PC-3 (cell line): ENCODE measurements around the gene SLC16A11. TPM values are rescaled to one million over a fixed set of nuclear protein-coding genes. Genes with fewer than 3 reads are reported as not detected.

Experiments used
- ATAC-seq: fragments of 200-7000 bp; cut with Tn5 transposase; 2 replicates; pipeline ENCODE4 v1.9.1; 2020; ENCODE audit warnings: mild to moderate bottlenecking, moderate library complexity
- BruUV-seq: library from RNA; stranded (reverse); fragments of 400-500 nt; replicated peaks from 2 replicates; lab custom pipeline; 2021; lab: Mats Ljungman, UMichigan
- CTCF ChIA-PET: fragments of 300-600 bp; sonication (Branson Sonifier 250); formaldehyde crosslinking; loops from one replicate; lab custom pipeline; 2022; ENCODE audit warnings: antibody characterized with exemption; lab: Charles Lee
- POLR2A ChIA-PET: fragments of 300-600 bp; sonication (Branson Sonifier 250); formaldehyde crosslinking; loops from one replicate; lab custom pipeline; 2022; ENCODE audit warnings: antibody characterized with exemption; ENCODE audit not compliant: unreplicated experiment; lab: Charles Lee
- DNase-seq: peaks from one replicate; pipeline ENCODE4 v3.0.0-alpha.2; 2015
- H2AFZ ChIP-seq: fragments of 300-600 bp; sonication (generic); 2 replicates; pipeline ENCODE4 v1.6.0; 2016; ENCODE audit warnings: antibody characterized with exemption, low read length
- H3F3A ChIP-seq: fragments of 300-600 bp; sonication (generic); one replicate; pipeline ENCODE4 v1.6.0; 2017; ENCODE audit warnings: antibody characterized with exemption, low read length, control low read depth, mild to moderate bottlenecking; ENCODE audit not compliant: unreplicated experiment
- H3K27ac ChIP-seq: fragments of 300-600 bp; sonication (generic); 2 replicates; pipeline ENCODE4 v1.5.1; 2016; ENCODE audit warnings: mild to moderate bottlenecking, low read length
- H3K27me3 ChIP-seq: fragments of 300-600 bp; sonication (generic); 2 replicates; pipeline ENCODE4 v1.6.1; 2016; ENCODE audit warnings: low read length, mixed read lengths
- H3K36me3 ChIP-seq: fragments of 300-600 bp; sonication (generic); 2 replicates; pipeline ENCODE4 v1.6.1; 2016; ENCODE audit warnings: low read depth, mixed run types, low read length, mixed read lengths
- H3K4me1 ChIP-seq: fragments of 300-600 bp; sonication (generic); 2 replicates; pipeline ENCODE4 v1.5.1; 2016; ENCODE audit warnings: low read length; ENCODE audit not compliant: insufficient read depth
- H3K4me2 ChIP-seq: fragments of 300-600 bp; sonication (generic); 2 replicates; pipeline ENCODE4 v1.6.0; 2016; ENCODE audit warnings: low read length
- H3K4me3 ChIP-seq: fragments of 300-600 bp; sonication (generic); 2 replicates; pipeline ENCODE4 v1.5.1; 2016; ENCODE audit warnings: mild to moderate bottlenecking, low read length, mixed read lengths
- H3K79me2 ChIP-seq: fragments of 300-600 bp; sonication (generic); 2 replicates; pipeline ENCODE4 v1.6.1; 2017; ENCODE audit warnings: low read length, mixed read lengths
- H3K9ac ChIP-seq: fragments of 300-600 bp; sonication (generic); 2 replicates; pipeline ENCODE4 v1.6.0; 2016; ENCODE audit warnings: mild to moderate bottlenecking, low read length
- H3K9me2 ChIP-seq: fragments of 300-600 bp; sonication (generic); replicated peaks from 2 replicates; pipeline ENCODE4 v1.6.1; 2016; ENCODE audit warnings: mixed run types, low read length, mixed read lengths
- H3K9me3 ChIP-seq: fragments of 300-600 bp; sonication (generic); 2 replicates; pipeline ENCODE4 v1.6.1; 2016; ENCODE audit warnings: low read length, mixed read lengths
- H4K20me1 ChIP-seq: fragments of 300-600 bp; sonication (generic); 2 replicates; pipeline ENCODE4 v1.6.1; 2016; ENCODE audit warnings: low read length, mixed read lengths
- EZH2 ChIP-seq: fragments of 300-600 bp; sonication (generic); IDR thresholded peaks from one replicate; pipeline ENCODE4 v1.6.1; 2017; ENCODE audit warnings: antibody characterized with exemption, mild to moderate bottlenecking, low read length; ENCODE audit not compliant: unreplicated experiment
- EZH2phosphoT487 ChIP-seq: fragments of 300-600 bp; sonication (generic); IDR thresholded peaks from 2 replicates; pipeline ENCODE4 v1.6.1; 2018; ENCODE audit warnings: mild to moderate bottlenecking, antibody characterized with exemption, low read length, borderline replicate concordance
- intact Hi-C: fragments of 100-400 bp; cut with micrococcal nuclease; formaldehyde crosslinking; loops from 2 replicates; pipeline ENCODE4 v1.9.0; 2023
- total RNA-seq: library from RNA; depleted of rRNA; stranded (reverse); fragments of >200 nt; gene quantifications from 2 replicates; pipeline ENCODE4 v1.2.3, GENCODE V29; 2014
- TF ChIP-seq, protein P1 (sequence below): fragments of 300-600 bp; sonication (generic); conservative IDR thresholded peaks from 2 replicates; pipeline ENCODE4 v1.5.1; 2017; ENCODE audit warnings: antibody characterized with exemption, low read depth, mild to moderate bottlenecking, low read length

The SLC16A11 gene
- total RNA-seq, 1 experiment from 2014 or later = not detected

DNA sequence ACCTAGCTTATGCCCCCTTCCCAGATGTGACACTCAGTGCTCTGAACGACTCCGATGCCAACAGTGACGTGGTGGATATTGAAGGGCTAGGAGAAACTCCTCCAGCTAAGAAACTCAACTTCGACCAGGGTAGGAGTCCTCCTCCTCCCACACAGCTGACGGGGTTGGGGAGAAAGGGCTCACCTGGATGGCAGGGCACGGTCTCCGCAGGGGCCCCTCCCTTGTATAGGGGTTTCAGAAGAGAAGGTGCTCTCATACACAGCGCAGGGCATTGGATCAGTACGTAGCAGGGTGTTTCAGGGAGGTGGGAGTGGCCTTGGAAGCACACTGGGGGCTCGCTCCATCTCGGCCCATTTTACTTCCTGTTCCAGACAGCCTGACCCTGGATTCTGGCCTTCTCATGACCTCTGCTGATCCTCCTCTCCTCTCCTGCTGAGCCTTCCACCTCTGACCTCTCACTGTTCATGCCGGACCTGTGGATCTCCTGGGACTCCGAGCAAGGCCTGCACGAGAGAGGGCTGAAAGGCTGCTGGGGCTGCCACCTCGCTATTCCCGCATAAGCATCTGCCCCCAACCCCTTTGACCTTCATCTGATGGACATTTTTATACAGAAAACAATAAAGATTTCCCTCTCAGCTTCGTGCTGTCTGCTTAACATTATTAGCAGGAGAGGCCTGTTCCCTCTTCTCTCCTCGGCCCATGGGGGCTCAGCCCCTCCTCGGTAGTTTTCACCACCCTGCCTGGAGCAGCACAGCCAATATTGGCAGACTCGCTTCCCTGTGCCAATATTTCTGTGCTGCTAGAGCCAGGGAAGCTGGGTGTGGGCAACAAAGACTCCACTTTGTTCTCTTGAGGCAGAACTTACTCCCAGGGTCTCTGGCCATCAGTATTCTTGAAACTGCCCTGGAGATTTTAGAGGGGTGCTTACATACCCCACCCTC is 26.7 kb downstream of the SLC16A11 start:
- BruUV-seq = no TSS peak
- no peak overlapping the region for H3K4me3 ChIP-seq
- H3K9me2 ChIP-seq = no peaks in the 10 kb centered on the region
- CTCF ChIA-PET = no interaction called here
- no peaks in the 10 kb centered on the region for H3K36me3 ChIP-seq
- H3K9me3 ChIP-seq = no peaks in the 10 kb centered on the region
- no peak overlapping the region for H3K9ac ChIP-seq
- no peaks in the 10 kb centered on the region for H3F3A ChIP-seq
- H3K4me2 ChIP-seq = no peak overlapping the region
- intact Hi-C loops = no loop called here
- POLR2A ChIA-PET = interaction anchor here (0.7 kb wide), 1 partner anchor 249 kb away, joined by 3 read pairs; no protein-coding TSS in a partner anchor
- TF ChIP-seq EZH2phosphoT487 (no peak), EZH2 (no peak)
- TF ChIP-seq, protein P1, sequence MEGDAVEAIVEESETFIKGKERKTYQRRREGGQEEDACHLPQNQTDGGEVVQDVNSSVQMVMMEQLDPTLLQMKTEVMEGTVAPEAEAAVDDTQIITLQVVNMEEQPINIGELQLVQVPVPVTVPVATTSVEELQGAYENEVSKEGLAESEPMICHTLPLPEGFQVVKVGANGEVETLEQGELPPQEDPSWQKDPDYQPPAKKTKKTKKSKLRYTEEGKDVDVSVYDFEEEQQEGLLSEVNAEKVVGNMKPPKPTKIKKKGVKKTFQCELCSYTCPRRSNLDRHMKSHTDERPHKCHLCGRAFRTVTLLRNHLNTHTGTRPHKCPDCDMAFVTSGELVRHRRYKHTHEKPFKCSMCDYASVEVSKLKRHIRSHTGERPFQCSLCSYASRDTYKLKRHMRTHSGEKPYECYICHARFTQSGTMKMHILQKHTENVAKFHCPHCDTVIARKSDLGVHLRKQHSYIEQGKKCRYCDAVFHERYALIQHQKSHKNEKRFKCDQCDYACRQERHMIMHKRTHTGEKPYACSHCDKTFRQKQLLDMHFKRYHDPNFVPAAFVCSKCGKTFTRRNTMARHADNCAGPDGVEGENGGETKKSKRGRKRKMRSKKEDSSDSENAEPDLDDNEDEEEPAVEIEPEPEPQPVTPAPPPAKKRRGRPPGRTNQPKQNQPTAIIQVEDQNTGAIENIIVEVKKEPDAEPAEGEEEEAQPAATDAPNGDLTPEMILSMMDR = no peak
- peaks cover 27% of the 10 kb centered on the region for H3K4me1 ChIP-seq
- H4K20me1 ChIP-seq = no peaks in the 10 kb centered on the region
- H2AFZ ChIP-seq = no peak overlapping the region
- DNase-seq (no peak), ATAC-seq (no peak)
- no peaks in the 10 kb centered on the region for H3K27me3 ChIP-seq
- no peak overlapping the region for H3K27ac ChIP-seq
- H3K79me2 ChIP-seq = peaks cover 20% of the 10 kb centered on the region

DNA sequence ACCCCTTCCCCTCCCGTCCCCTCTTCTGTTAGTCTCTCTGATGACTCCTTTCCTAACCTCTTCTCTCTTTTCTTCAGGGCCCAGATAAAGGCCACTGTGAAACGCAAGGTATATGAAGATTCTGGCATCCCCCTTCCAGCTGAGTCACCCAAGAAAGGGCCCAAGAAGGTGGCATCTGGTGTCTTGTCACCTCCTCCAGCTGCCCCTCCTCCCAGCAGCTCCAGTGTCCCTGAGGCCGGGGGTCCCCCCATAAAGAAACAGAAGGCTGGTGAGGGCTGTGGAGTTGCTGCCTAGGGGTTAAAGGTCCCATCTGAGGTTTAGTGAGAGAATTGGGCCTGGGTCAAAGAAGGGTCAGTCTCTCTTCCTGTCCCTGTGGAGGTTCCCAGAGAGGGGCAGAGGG is 27.5 kb downstream of the SLC16A11 start:
- no peaks in the 10 kb centered on the region for H4K20me1 ChIP-seq
- intact Hi-C loops = no loop called here

More for the DNA sequence above, 27.5 kb downstream of the SLC16A11 start:
- ChIA-PET CTCF (no interaction called here), POLR2A (interaction anchor here (0.7 kb wide), 1 partner anchor 250 kb away, joined by 3 read pairs; no protein-coding TSS in a partner anchor)
- Histone ChIP-seq H3K9me3 (no peaks in the 10 kb centered on the region), H3F3A (no peaks in the 10 kb centered on the region), H3K79me2 (peaks cover 28% of the 10 kb centered on the region), H3K36me3 (no peaks in the 10 kb centered on the region), H3K4me2 (no peak overlapping the region), H3K9me2 (no peaks in the 10 kb centered on the region), H3K4me1 (peaks cover 24% of the 10 kb centered on the region), H3K27ac (no peak overlapping the region), H3K4me3 (no peak overlapping the region), H3K27me3 (no peaks in the 10 kb centered on the region), H2AFZ (no peak overlapping the region), H3K9ac (no peak overlapping the region)
- DNase-seq (no peak), ATAC-seq (no peak)
- BruUV-seq = no TSS peak
- TF ChIP-seq, protein P1 = no peak
- no peak for TF ChIP-seq EZH2
- TF ChIP-seq EZH2phosphoT487 = no peak
